ENCODE data around the gene FURIN. TPM values are rescaled to one million over a fixed set of nuclear protein-coding genes. Genes with fewer than 3 reads are reported as not detected.

The FURIN gene
- total RNA-seq, 1 donor from 2014 or later = 8.3 TPM

DNA sequence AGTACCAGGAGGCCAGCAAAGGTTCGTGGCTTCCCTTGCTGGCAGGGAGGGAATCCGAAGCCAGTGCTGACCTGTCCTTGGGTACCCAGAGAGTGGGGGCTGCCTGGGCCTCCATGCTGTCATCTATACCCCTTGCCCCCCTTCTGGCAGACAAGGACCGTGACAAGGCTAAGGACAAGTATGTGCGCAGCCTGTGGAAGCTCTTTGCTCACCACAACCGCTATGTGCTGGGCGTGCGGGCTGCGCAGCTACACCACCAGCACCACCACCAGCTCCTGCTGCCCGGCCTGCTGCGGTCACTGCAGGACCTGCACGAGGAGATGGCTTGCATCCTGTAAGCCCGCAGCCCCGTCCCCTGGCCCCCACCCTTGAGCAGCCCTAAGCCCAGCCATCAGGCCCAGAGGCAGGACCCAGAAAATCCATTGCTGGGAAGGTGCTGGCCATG is 18.7 kb downstream of the FURIN start:
- H3K9me3 ChIP-seq (ENCODE audit: low read depth) = no peaks in the 10 kb centered on the region
- H4K20me1 ChIP-seq (ENCODE audit: low read depth) = no peaks in the 10 kb centered on the region
- no peak overlapping the region for H3K9ac ChIP-seq
- no peaks in the 10 kb centered on the region for H3K79me2 ChIP-seq (ENCODE audit: low read depth)
- Mint-ChIP-seq H3K4me3 (no peak overlapping the region), H3K9me3 (no peaks in the 10 kb centered on the region), H3K27me3 (ENCODE audit: insufficient read depth, low read depth) (peaks cover 4% of the 10 kb centered on the region), H3K36me3 (no peaks in the 10 kb centered on the region), H3K27ac (no peak overlapping the region), H3K4me1 (peaks cover 17% of the 10 kb centered on the region)
- TF ChIP-seq EZH2 (IDR thresholded peaks at IDR 0.05) (no peak), EZH2phosphoT487 (IDR thresholded peaks at IDR 0.05) (no peak)
- TF ChIP-seq, protein P1, sequence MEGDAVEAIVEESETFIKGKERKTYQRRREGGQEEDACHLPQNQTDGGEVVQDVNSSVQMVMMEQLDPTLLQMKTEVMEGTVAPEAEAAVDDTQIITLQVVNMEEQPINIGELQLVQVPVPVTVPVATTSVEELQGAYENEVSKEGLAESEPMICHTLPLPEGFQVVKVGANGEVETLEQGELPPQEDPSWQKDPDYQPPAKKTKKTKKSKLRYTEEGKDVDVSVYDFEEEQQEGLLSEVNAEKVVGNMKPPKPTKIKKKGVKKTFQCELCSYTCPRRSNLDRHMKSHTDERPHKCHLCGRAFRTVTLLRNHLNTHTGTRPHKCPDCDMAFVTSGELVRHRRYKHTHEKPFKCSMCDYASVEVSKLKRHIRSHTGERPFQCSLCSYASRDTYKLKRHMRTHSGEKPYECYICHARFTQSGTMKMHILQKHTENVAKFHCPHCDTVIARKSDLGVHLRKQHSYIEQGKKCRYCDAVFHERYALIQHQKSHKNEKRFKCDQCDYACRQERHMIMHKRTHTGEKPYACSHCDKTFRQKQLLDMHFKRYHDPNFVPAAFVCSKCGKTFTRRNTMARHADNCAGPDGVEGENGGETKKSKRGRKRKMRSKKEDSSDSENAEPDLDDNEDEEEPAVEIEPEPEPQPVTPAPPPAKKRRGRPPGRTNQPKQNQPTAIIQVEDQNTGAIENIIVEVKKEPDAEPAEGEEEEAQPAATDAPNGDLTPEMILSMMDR (IDR thresholded peaks at IDR 0.05) = no peak
- H3K4me2 ChIP-seq = no peak overlapping the region
- no peaks in the 10 kb centered on the region for H3K27me3 ChIP-seq
- no peak overlapping the region for H3K27ac ChIP-seq
- peaks cover 16% of the 10 kb centered on the region for H3F3A ChIP-seq (ENCODE audit: low read depth)
- H3K4me3 ChIP-seq = no peak overlapping the region
- no peak for DNase-seq (ENCODE audit: low spot score)
- no peaks in the 10 kb centered on the region for H3K36me3 ChIP-seq
- H2AFZ ChIP-seq (replicated peaks) = no peak overlapping the region
- H3K4me1 ChIP-seq = peaks cover 13% of the 10 kb centered on the region

DNA sequence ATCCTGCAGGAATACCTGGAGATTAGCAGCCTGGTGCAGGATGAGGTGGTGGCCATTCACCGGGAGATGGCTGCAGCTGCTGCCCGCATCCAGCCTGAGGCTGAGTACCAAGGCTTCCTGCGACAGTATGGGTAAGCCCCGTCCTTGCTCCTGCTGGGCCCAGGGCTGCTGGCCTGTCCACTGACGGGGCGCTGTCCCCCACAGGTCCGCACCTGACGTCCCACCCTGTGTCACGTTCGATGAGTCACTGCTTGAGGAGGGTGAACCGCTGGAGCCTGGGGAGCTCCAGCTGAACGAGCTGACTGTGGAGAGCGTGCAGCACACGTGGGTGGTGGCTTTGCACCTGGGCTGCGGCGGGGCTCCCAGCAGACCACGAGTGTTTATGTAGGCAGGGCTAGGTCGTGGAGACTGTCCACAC is 20.9 kb downstream of the FURIN start:
- H3K36me3 Mint-ChIP-seq = no peaks in the 10 kb centered on the region
- no peak overlapping the region for H2AFZ ChIP-seq (replicated peaks)
- TF ChIP-seq EZH2 (IDR thresholded peaks at IDR 0.05) (no peak), EZH2phosphoT487 (IDR thresholded peaks at IDR 0.05) (no peak)
- TF ChIP-seq, protein P1 (IDR thresholded peaks at IDR 0.05) = no peak

DNA sequence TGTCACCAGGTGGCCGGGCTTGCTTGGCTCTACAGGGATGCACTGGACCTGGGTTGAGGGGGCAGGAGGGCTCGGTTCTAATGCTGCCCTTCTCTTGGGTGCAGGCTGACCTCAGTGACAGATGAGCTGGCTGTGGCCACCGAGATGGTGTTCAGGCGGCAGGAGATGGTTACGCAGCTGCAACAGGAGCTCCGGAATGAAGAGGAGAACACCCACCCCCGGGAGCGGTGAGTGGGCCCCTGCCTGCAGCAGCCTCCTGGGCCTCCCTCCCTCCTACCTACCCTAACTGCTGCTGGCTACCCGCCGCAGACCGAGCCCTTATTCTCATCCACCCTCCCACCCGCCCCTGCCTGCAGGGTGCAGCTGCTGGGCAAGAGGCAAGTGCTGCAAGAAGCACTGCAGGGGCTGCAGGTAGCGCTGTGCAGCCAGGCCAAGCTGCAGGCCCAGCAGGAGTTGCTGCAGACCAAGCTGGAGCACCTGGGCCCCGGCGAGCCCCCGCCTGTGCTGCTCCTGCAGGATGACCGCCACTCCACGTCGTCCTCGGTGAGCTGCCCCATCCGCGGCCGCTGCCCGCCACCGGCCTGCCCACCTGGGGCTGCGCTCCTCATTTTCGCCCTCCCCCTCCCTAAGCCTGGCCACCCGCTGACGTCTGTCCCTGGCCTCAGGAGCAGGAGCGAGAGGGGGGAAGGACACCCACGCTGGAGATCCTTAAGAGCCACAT is 21.5 kb downstream of the FURIN start:
- Histone ChIP-seq H3K4me1 (no peaks in the 10 kb centered on the region), H2AFZ (replicated peaks) (no peak overlapping the region), H3K79me2 (ENCODE audit: low read depth) (no peaks in the 10 kb centered on the region), H3K4me3 (no peak overlapping the region), H3K27ac (no peak overlapping the region), H3K9ac (no peak overlapping the region), H3K27me3 (no peaks in the 10 kb centered on the region), H3K36me3 (no peaks in the 10 kb centered on the region), H4K20me1 (ENCODE audit: low read depth) (no peaks in the 10 kb centered on the region), H3K9me3 (ENCODE audit: low read depth) (no peaks in the 10 kb centered on the region), H3K4me2 (no peak overlapping the region), H3F3A (ENCODE audit: low read depth) (peaks cover 7% of the 10 kb centered on the region)
- H3K4me1 Mint-ChIP-seq = peaks cover 13% of the 10 kb centered on the region
- peaks cover 4% of the 10 kb centered on the region for H3K27me3 Mint-ChIP-seq (ENCODE audit: insufficient read depth, low read depth)
- H3K9me3 Mint-ChIP-seq = no peaks in the 10 kb centered on the region
- no peak overlapping the region for H3K27ac Mint-ChIP-seq
- TF ChIP-seq EZH2phosphoT487 (IDR thresholded peaks at IDR 0.05) = no peak
- TF ChIP-seq, protein P1 (IDR thresholded peaks at IDR 0.05) = no peak
- no peak for TF ChIP-seq EZH2 (IDR thresholded peaks at IDR 0.05)
- no peak overlapping the region for H3K4me3 Mint-ChIP-seq
- H3K36me3 Mint-ChIP-seq = no peaks in the 10 kb centered on the region
- no peak for DNase-seq (ENCODE audit: low spot score)

More for the DNA sequence above, 20.9 kb downstream of the FURIN start:
- H3K27me3 Mint-ChIP-seq (ENCODE audit: insufficient read depth, low read depth) = peaks cover 4% of the 10 kb centered on the region
- H3K9me3 Mint-ChIP-seq = no peaks in the 10 kb centered on the region
- no peaks in the 10 kb centered on the region for H3K9me3 ChIP-seq (ENCODE audit: low read depth)
- H3K27me3 ChIP-seq = no peaks in the 10 kb centered on the region
- no peak overlapping the region for H3K9ac ChIP-seq
- H4K20me1 ChIP-seq (ENCODE audit: low read depth) = no peaks in the 10 kb centered on the region
- no peak overlapping the region for H3K4me3 Mint-ChIP-seq
- no peaks in the 10 kb centered on the region for H3K79me2 ChIP-seq (ENCODE audit: low read depth)
- H3K4me1 ChIP-seq = peaks cover 3% of the 10 kb centered on the region
- no peak overlapping the region for H3K27ac ChIP-seq
- H3K36me3 ChIP-seq = no peaks in the 10 kb centered on the region
- no peak for DNase-seq (ENCODE audit: low spot score)
- H3F3A ChIP-seq (ENCODE audit: low read depth) = peaks cover 11% of the 10 kb centered on the region
- H3K27ac Mint-ChIP-seq = no peak overlapping the region
- peaks cover 14% of the 10 kb centered on the region for H3K4me1 Mint-ChIP-seq
- H3K4me2 ChIP-seq = no peak overlapping the region
- H3K4me3 ChIP-seq = no peak overlapping the region
